HepG2 (cell line): ENCODE results near the gene TNFRSF6B. TPM values are rescaled to one million over a fixed set of nuclear protein-coding genes. Genes with fewer than 3 reads are reported as not detected.

Experiments
- ATAC-seq: fragments of 200-7000 bp; cut with Tn5 transposase; 3 replicates; pipeline ENCODE4 v1.9.1; 2020; ENCODE audit warnings: mild to moderate bottlenecking, moderate library complexity
- BruUV-seq: library from RNA; stranded (reverse); fragments of 400-500 nt; replicated peaks from 2 replicates; lab custom pipeline; 2021; lab: Mats Ljungman, UMichigan
- CTCF ChIA-PET: fragments of 300-600 bp; formaldehyde crosslinking; extraction: SDS; loops from one replicate; lab custom pipeline; 2021; ENCODE audit warnings: low total read pairs, inconsistent platforms, low intra/inter-chr PET ratio; lab: Yijun Ruan, JAX
- POLR2A ChIA-PET: fragments of 350-600 bp; sonication (Branson Sonifier 250); formaldehyde crosslinking; loops from one replicate; lab custom pipeline; 2020; ENCODE audit warnings: antibody characterized with exemption, inconsistent platforms; lab: Yijun Ruan, JAX
- DNase-seq: peaks from one replicate; pipeline ENCODE4 v3.0.0-alpha.2; 2015; ENCODE audit warnings: low spot score
- FAIRE-seq: peaks from 3 replicates; lab custom pipeline; 2011; peaks lifted over from hg19 to GRCh38; lab: Jason Lieb, UNC
- H2AFZ ChIP-seq: one replicate; pipeline ENCODE4 v1.6.1; 2011; ENCODE audit warnings: low read length, inconsistent platforms
- H3K27ac ChIP-seq: fragments of 300-600 bp; 3 replicates; pipeline ENCODE4 v1.8.0; 2011; ENCODE audit warnings: mixed run types, mild to moderate bottlenecking, mixed read lengths, low read length, inconsistent platforms; ENCODE audit not compliant: insufficient read depth; ENCODE audit errors: extremely low read length
- H3K27me3 ChIP-seq, 2 experiments: fragments of 200-600 bp in 1 of 2; 2 replicates in 1 of 2; 3 replicates in 1 of 2; pipeline versions ENCODE4 v1.6.0 to v1.8.0; 2011; ENCODE audit warnings: low read length in 2 of 2, mild to moderate bottlenecking in 2 of 2, moderate library complexity in 2 of 2, inconsistent platforms in 1 of 2; ENCODE audit not compliant: insufficient read depth in 2 of 2, control insufficient read depth in 1 of 2
- H3K36me3 ChIP-seq, 2 experiments: fragments of 200-600 bp in 1 of 2; replicated peaks in 1 of 2; 2 replicates in 1 of 2; 3 replicates in 1 of 2; pipeline versions ENCODE4 v1.5.1 to v1.8.0; 2011; ENCODE audit warnings: low read length in 2 of 2, inconsistent platforms in 1 of 2; ENCODE audit not compliant: insufficient read depth in 2 of 2, control insufficient read depth in 1 of 2
- H3K4me1 ChIP-seq: 2 replicates; pipeline ENCODE4 v1.5.1; 2012; ENCODE audit warnings: low read length, inconsistent platforms; ENCODE audit not compliant: insufficient read depth
- H3K4me2 ChIP-seq: 2 replicates; pipeline ENCODE4 v1.6.0; 2011; ENCODE audit warnings: low read depth, low read length, inconsistent platforms
- H3K4me3 ChIP-seq, 3 experiments: fragments of 200-600 bp in 1 of 3; sonication (generic), shearing (Covaris generic) in 1 of 3; replicated peaks in 1 of 3; 2 replicates each; pipeline ENCODE4 v1.5.1; 2011 to 2016; ENCODE audit warnings: low read length in 3 of 3, inconsistent platforms in 2 of 3, low read depth in 2 of 3, mild to moderate bottlenecking in 2 of 3, control low read depth in 1 of 3, mixed read lengths in 1 of 3; ENCODE audit not compliant: insufficient read depth in 1 of 3
- H3K79me2 ChIP-seq: one replicate; pipeline ENCODE4 v1.6.1; 2011; ENCODE audit warnings: low read length, inconsistent platforms; ENCODE audit not compliant: insufficient read depth
- H3K9ac ChIP-seq: 2 replicates; pipeline ENCODE4 v1.6.0; 2011; ENCODE audit warnings: mild to moderate bottlenecking, low read depth, low read length, inconsistent platforms; ENCODE audit not compliant: insufficient read depth
- H3K9me3 ChIP-seq: 2 replicates; pipeline ENCODE4 v1.5.1; 2012; ENCODE audit warnings: mild to moderate bottlenecking, low read length
- H4K20me1 ChIP-seq: 2 replicates; pipeline ENCODE4 v1.6.0; 2011; ENCODE audit warnings: inconsistent platforms, mild to moderate bottlenecking, low read length, moderate library complexity; ENCODE audit not compliant: insufficient read depth
- AKNA ChIP-seq: sonication (generic); formaldehyde crosslinking; IDR thresholded peaks from 2 replicates; pipeline ENCODE4 v1.4.0; 2020; ENCODE audit warnings: missing genetic modification reagents, borderline replicate concordance
- ATF1 ChIP-seq: IDR thresholded peaks from 2 replicates; pipeline ENCODE4 v1.6.1; 2016; ENCODE audit warnings: mild to moderate bottlenecking, control low read depth
- BRF2 ChIP-seq: sonication (generic); formaldehyde crosslinking; IDR thresholded peaks from 2 replicates; pipeline ENCODE4 v1.8.1; 2022; ENCODE audit warnings: mild to moderate bottlenecking, missing genetic modification reagents
- E2F5 ChIP-seq: sonication (generic); formaldehyde crosslinking; conservative IDR thresholded peaks from 2 replicates; pipeline ENCODE4 v1.4.0; 2020; ENCODE audit warnings: missing genetic modification reagents
- GATA4 ChIP-seq: sonication (generic); IDR thresholded peaks from 2 replicates; pipeline ENCODE4 v1.6.1; 2016; ENCODE audit warnings: antibody characterized with exemption, low read depth, borderline replicate concordance
- HNRNPK ChIP-seq: fragments of 200-400 bp; formaldehyde crosslinking; IDR thresholded peaks from 2 replicates; pipeline ENCODE4 v1.6.1; 2018; ENCODE audit warnings: low read length, low read depth, moderate library complexity, mild to moderate bottlenecking; ENCODE audit not compliant: poor library complexity, severe bottlenecking
- KDM6A ChIP-seq: IDR thresholded peaks from 2 replicates; pipeline ENCODE4 v1.6.1; 2016; ENCODE audit warnings: low read depth
- NFKBIZ ChIP-seq: IDR thresholded peaks from 2 replicates; pipeline ENCODE4 v1.6.1; 2018; ENCODE audit warnings: missing genetic modification reagents, missing compliant biosample characterization
- YEATS4 ChIP-seq: sonication (generic); formaldehyde crosslinking; IDR thresholded peaks from 2 replicates; pipeline ENCODE4 v1.4.0; 2020; ENCODE audit warnings: missing genetic modification reagents, borderline replicate concordance
- ZNF160 ChIP-seq: sonication (generic); formaldehyde crosslinking; IDR thresholded peaks from 2 replicates; pipeline ENCODE4 v1.8.0; 2022; ENCODE audit warnings: mild to moderate bottlenecking, inconsistent platforms, missing genetic modification reagents
- ZNF274 ChIP-seq: sonication (generic); formaldehyde crosslinking; IDR thresholded peaks from 2 replicates; pipeline ENCODE4 v1.5.1; 2020; ENCODE audit warnings: mild to moderate bottlenecking, missing genetic modification reagents
- ZNF576 ChIP-seq: sonication (generic); formaldehyde crosslinking; IDR thresholded peaks from 2 replicates; pipeline ENCODE4 v1.4.0; 2020; ENCODE audit warnings: mild to moderate bottlenecking, missing genetic modification reagents
- ZNF724P ChIP-seq: sonication (generic); formaldehyde crosslinking; IDR thresholded peaks from 2 replicates; pipeline ENCODE4 v1.8.0; 2022; ENCODE audit warnings: missing genetic modification reagents, borderline replicate concordance
- ZNF788 ChIP-seq: sonication (generic); formaldehyde crosslinking; IDR thresholded peaks from 2 replicates; pipeline ENCODE4 v1.5.0; 2020; ENCODE audit warnings: mild to moderate bottlenecking, missing genetic modification reagents, borderline replicate concordance
- ZSCAN12 ChIP-seq: sonication (generic); formaldehyde crosslinking; IDR thresholded peaks from 2 replicates; pipeline ENCODE4 v1.9.0; 2021; ENCODE audit warnings: mild to moderate bottlenecking, missing genetic modification reagents
- WGBS: methylation state at CpG from one replicate; pipeline ENCODE4 v1.1.6; 2017; ENCODE audit warnings: low lambda C conversion rate; 5-methylcytosine and 5-hydroxymethylcytosine counted together
- in situ Hi-C: cut with HindIII; loops from 2 replicates; pipeline ENCODE4 v1.10.0; 2017; ENCODE audit warnings: low pct_unique_long_range_greater_than_20kb; ENCODE audit not compliant: extremely low pct_ligation_motif_present
- intact Hi-C: fragments of 100-400 bp; cut with micrococcal nuclease; formaldehyde crosslinking; loops from one replicate; pipeline ENCODE4 v1.10.0; 2022; ENCODE audit not compliant: unreplicated experiment
- polyA plus RNA-seq, 8 experiments: library from polyadenylated mRNA; depleted of rRNA in 3 of 8; stranded (reverse) in 7 of 8; unstranded in 1 of 8; fragments of >200 nt; fragmentation: Illumina TruSeq in 4 of 8; extraction: Trizol in 4 of 8; gene quantifications; 2 replicates each; pipeline versions ENCODE4 v1.2.1 to v1.2.3, GENCODE V29; 2011 to 2016; ENCODE audit warnings: low read depth in 4 of 8, missing spikeins in 1 of 8, mixed read lengths in 1 of 8; ENCODE audit not compliant: insufficient read depth in 1 of 8
- total RNA-seq, 5 experiments: library from RNA; depleted of rRNA; stranded (reverse); fragments of >200 nt; fragmentation: Illumina TruSeq; extraction: Trizol; gene quantifications; 2 replicates each; pipeline ENCODE4 v1.2.3, GENCODE V29; 2016; ENCODE audit warnings: low read depth in 1 of 5

TNFRSF6B gene
- total and polyA plus RNA-seq, 2 of the 13 experiments (the other 11 are each of a cell fraction or from before 2014, with no cell fraction given), result 0.24 TPM; not detected in 1

- TF ChIP-seq AKNA (CRISPR knock-in tag) (no peak), KDM6A (CRISPR knock-in tag) (no peak), ZNF274 (CRISPR knock-in tag) (no peak), NFKBIZ (CRISPR knock-in tag) (0 out of 2 replicates have a peak, but pooled peaks have one; percentile 6), YEATS4 (CRISPR knock-in tag) (no peak)
- TF ChIP-seq, all 625 proteins: peak for 175
These were observed 40.6 kb downstream of the TNFRSF6B start (continued) for GRCh38 chr20:63736893-63737694.

GRCh38 chr20:63737695-63737944 is 41.2 kb downstream of the TNFRSF6B start:
- in situ Hi-C loops, result no loop called here
- no peak for ATAC-seq
- H4K20me1 ChIP-seq, result no peaks in the 10 kb centered on the region
- POLR2A ChIA-PET, result interaction anchor here (0.5 to 7.3 kb wide), 22 partner anchors 10 to 298 kb away, joined by 3 to 190 read pairs (median 4); partner anchors contain the start of genes ARFRP1, C20orf204, GMEB2 and RTEL1
- H3K9me3 ChIP-seq, result no peaks in the 10 kb centered on the region
- 4% methylated on average over 14 of the region's 26 CpGs for WGBS
- no peak for FAIRE-seq
- no peak overlapping the region for H2AFZ ChIP-seq
- no peaks in the 10 kb centered on the region for H3K27me3 ChIP-seq
- H3K4me1 ChIP-seq, result peaks cover 56% of the 10 kb centered on the region
- CTCF ChIA-PET, result interaction anchor here (2.5 kb wide), 1 partner anchor 30 kb away, joined by 8 read pairs; the partner anchor contains the start of genes ARFRP1 and ZGPAT
- peak overlapping the region; percentile 72 for H3K9ac ChIP-seq
- H3K27ac ChIP-seq, result peak overlapping the region; percentile 93
- DNase-seq, result no peak
- no TSS peak for BruUV-seq
- H3K4me3 ChIP-seq, result peak overlapping the region; percentile 46 to 93 (median 85); a peak in 5 of 6 replicates
- peaks cover 31 to 41% of the 10 kb centered on the region in 2 experiments for H3K36me3 ChIP-seq
- peak overlapping the region; percentile 90 for H3K4me2 ChIP-seq
- intact Hi-C loops, result loop anchor here (5.0 kb wide), 1 partner anchor 200 kb away; the partner anchor contains the start of gene PTK6
- H3K79me2 ChIP-seq, result peaks cover 32% of the 10 kb centered on the region
- TF ChIP-seq ZSCAN12 (CRISPR knock-in tag), result no peak
- TF ChIP-seq BRF2 (CRISPR knock-in tag), result no peak
- TF ChIP-seq HNRNPK, result peak; percentile 24
- no peak for TF ChIP-seq ZNF160 (CRISPR knock-in tag)
- TF ChIP-seq E2F5, result no peak
- TF ChIP-seq ATF1, result no peak
- no peak for TF ChIP-seq ZNF724P (CRISPR knock-in tag)
- 0 out of 2 replicates have a peak, but pooled peaks have one; percentile 25 for TF ChIP-seq ZNF788
- TF ChIP-seq GATA4, result no peak
- no peak for TF ChIP-seq ZNF576 (CRISPR knock-in tag)
